ENCODE data around the gene IFNG.

IFNG gene

DNA sequence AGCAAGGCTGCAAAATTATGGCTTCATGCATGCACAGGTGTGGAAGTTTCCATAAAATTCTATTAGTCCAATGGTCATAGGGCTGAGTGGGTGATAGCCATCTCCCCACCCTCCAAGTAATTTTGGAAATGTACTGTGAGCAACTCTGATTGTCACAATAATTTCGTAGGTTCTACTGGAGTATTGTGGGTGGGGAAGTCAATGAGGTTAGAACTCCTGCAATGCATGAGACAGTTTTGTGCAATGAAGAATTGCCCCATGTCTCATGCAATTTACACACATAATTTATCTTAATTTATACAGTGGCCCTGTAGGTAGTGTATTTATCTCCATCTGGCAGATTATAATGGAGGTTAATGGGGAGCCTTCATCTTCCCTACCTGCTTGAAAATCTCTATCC lies 20.5 kb downstream of the IFNG start:
- Mint-ChIP-seq H3K27ac (peak overlapping the region; percentile 15), H3K27me3 (no peaks in the 10 kb centered on the region), H3K4me1 (peaks cover 43% of the 10 kb centered on the region), H3K36me3 (no peaks in the 10 kb centered on the region), H3K4me3 (no peak overlapping the region), H3K9me3 (no peaks in the 10 kb centered on the region)

DNA sequence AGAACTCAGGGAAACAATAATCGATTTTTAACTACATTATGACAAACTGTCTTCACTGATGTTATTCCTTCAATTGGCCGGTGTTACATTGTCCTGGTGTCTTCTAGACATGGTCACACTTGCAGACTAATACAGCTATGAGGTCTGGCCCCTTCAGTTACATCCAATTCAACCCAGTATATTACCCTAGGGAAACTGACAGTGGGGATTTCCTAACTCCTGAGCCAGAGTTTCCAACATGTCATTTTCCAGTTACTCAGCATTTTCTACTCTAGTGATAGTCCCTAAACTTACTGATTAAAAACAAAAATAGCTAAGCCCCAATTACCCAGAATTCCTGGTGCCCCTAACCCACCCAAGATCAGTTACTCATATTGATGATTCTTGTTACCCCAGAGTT lies 21.1 kb downstream of the IFNG start:
- peaks cover 5% of the 10 kb centered on the region for H3K9me3 Mint-ChIP-seq
- peak overlapping the region; percentile 15 for H3K4me3 Mint-ChIP-seq
- peaks cover 43% of the 10 kb centered on the region for H3K4me1 Mint-ChIP-seq
- H3K27me3 Mint-ChIP-seq, result no peaks in the 10 kb centered on the region
- H3K27ac Mint-ChIP-seq, result peak overlapping the region; percentile 76
- H3K36me3 Mint-ChIP-seq, result peaks cover 3% of the 10 kb centered on the region

DNA sequence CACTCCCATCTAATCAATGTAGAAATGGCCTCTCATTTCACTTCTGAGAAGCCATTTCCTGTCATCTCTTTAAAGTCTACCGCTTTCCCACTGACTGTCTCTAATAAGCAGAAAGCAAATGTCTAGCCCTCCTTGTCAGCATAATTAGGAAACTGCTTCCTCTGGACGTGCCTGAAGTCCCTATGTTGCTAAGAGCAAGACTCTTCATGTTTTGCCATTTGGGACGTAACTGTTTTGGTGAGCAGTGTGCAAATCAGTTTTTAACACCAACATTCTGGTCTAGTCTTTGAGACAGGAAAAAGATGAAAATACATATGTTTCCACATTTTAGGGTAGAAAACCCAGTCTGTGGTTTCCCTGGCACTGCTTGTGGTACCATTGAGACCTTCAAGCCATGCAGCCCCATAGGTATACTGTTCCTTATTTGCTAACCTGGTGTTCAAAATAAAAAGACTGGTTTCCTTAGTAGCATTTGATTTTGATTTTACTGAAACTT lies 22.2 kb downstream of the IFNG start:
- Mint-ChIP-seq H3K4me3 (peak overlapping the region; percentile 9), H3K27ac (peak overlapping the region; percentile 76), H3K9me3 (peaks cover 6% of the 10 kb centered on the region), H3K27me3 (no peaks in the 10 kb centered on the region), H3K4me1 (peaks cover 43% of the 10 kb centered on the region), H3K36me3 (peaks cover 3% of the 10 kb centered on the region)

DNA sequence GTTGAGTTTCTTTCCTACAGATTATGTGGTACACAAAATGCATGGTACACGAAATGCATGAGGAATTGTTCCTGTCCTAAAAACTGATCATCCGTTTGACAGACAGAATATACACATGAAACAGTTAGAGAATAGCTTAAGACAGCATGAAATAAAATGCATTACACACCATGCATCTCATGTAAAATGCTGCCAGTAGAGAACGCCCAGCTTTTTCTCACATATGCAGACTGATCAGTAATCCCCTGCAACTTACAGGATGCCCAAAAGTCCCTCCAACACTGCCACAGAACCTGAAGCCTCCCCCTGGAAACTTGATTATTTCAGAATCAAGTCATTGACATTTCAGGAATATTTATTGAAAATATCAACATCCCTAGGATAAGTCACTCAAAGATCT lies 24.0 kb downstream of the IFNG start:
- peaks cover 47% of the 10 kb centered on the region for H3K4me1 Mint-ChIP-seq

DNA sequence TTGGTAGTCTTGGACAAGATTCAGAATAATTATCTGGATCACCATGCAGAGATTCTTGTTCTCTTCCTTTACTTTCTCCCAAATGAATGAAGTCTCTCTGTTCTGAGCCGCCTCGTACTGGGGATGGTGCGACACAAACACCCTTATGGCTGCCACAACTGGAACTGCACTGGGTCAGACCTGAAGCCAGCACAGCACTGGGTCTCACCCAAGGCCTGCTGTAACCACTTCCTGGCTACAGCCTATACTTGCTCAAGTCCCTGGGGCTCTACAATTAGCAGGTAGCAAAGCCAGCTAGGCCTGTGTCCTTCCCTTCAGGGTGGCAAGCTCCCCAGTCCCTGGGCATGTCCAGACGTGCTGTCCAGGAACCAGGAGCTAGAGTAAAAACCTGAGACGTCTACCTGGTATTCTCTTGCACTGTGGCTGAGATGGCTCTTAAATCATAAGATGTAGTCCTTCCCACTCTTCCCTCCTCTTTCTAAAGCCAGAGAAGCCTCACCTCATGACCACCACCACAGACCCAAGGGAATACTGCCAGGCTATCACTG lies 27.6 kb downstream of the IFNG start:
- no peak overlapping the region for H3K27ac Mint-ChIP-seq
- H3K9me3 Mint-ChIP-seq, result peaks cover 30% of the 10 kb centered on the region
- H3K4me3 Mint-ChIP-seq, result no peak overlapping the region
- peaks cover 22% of the 10 kb centered on the region for H3K36me3 Mint-ChIP-seq
- H3K4me1 Mint-ChIP-seq, result peaks cover 19% of the 10 kb centered on the region
- H3K27me3 Mint-ChIP-seq, result no peaks in the 10 kb centered on the region

More for the DNA sequence above, 24.0 kb downstream of the IFNG start:
- Mint-ChIP-seq H3K9me3 (peaks cover 13% of the 10 kb centered on the region), H3K36me3 (peaks cover 10% of the 10 kb centered on the region), H3K27ac (no peak overlapping the region), H3K4me3 (no peak overlapping the region), H3K27me3 (no peaks in the 10 kb centered on the region)

DNA sequence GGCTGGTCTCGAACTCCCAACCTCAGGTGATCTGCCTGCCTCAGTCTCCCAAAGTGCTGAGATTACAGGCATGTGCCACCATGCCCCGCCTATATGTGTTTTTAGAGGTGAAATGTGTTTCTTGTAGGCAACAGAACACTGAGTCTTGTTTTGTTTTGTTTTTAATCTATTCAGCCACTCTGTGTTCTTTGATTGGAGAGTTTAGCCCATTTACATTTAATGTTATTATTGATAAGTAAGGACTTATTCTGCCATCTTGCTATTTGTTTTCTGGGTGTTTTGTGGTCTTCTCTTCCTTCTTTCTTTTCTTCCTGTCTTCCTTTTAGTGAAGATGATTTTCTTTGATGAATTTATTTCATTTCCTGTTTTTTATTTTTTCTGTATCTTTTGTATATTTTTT lies 29.6 kb downstream of the IFNG start:
- Mint-ChIP-seq H3K4me1 (peaks cover 10% of the 10 kb centered on the region), H3K9me3 (peaks cover 30% of the 10 kb centered on the region), H3K36me3 (peaks cover 22% of the 10 kb centered on the region), H3K27ac (peak overlapping the region; percentile 13), H3K27me3 (no peaks in the 10 kb centered on the region), H3K4me3 (no peak overlapping the region)

DNA sequence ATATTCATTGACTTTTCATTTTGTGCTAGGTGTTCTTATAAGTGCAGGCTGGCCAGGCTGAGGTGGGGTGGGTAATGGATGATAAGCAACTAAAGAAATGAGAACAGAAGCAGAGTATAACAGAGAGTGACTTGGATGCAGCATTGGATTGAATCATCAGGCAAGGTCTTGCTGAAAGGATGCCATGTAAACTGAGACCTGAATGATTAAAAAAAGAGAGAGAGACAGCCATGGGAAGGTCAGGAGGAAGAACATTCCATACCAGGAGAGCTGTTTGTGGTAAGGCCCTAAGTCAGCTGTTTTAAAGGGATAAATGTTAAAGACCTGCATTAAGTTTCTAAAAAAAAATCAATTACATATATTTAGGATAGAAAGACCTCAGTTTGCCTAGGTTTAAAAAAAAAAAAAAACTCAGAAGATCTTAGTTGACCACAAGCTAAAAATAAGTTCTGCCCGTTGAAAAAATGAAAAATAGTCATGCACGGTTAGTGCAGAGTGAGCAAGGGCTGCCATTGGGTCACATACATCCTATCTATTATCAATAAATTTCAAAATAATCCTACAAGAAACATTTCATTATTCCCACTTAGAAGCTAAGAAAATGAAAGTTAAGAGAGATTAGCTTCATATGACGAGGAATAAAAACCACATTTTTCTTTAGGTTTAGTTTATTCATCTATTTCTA lies 37.2 kb downstream of the IFNG start:
- Mint-ChIP-seq H3K27me3 (no peaks in the 10 kb centered on the region), H3K36me3 (peaks cover 2% of the 10 kb centered on the region), H3K4me1 (peaks cover 11% of the 10 kb centered on the region), H3K9me3 (no peaks in the 10 kb centered on the region), H3K4me3 (no peak overlapping the region), H3K27ac (no peak overlapping the region)

DNA sequence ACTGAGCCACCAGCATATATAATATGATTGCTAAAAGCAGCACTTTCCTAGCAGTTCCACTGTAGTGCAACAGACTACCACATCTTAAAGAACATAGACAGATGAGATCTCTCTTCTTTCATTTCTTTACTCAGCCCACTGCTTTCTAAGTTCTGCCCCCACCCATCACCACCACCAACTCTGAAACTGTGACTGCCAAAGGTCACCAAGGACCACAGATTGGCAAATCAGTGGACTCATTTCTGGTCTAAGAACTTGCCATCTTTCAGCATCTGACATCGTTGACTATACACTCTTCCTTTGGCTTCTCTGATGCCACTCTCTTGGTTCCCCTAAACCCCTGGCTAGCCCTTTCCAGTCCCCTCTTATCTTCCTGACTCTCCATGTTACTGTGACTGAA lies 38.4 kb downstream of the IFNG start:
- peaks cover 15% of the 10 kb centered on the region for H3K4me1 Mint-ChIP-seq
- H3K4me3 Mint-ChIP-seq, result no peak overlapping the region
- H3K36me3 Mint-ChIP-seq, result peaks cover 2% of the 10 kb centered on the region
- H3K9me3 Mint-ChIP-seq, result no peaks in the 10 kb centered on the region
- H3K27me3 Mint-ChIP-seq, result no peaks in the 10 kb centered on the region
- H3K27ac Mint-ChIP-seq, result no peak overlapping the region

DNA sequence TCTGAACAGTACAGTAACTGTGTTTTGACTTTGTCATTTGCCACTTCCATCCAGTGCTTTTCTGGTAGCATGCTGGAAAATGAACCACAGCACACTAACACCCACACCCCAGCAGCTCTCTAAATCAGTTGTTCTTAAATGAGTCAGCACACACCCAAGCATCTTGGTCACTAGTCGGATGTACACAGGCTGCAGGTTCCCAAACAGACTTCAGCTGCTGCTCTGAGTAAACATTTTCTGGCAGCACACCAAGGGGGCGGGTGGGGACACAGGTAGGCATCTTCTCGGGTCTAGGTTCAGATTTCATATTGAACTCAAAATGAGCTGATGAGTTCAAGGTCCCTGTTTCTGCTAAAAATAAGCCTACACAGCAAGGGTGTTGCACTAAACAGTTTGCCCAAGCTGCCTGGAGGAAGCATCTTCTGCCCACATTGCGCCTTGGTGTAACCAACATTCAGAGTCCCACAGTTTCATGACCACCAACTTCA lies 39.8 kb downstream of the IFNG start:
- Mint-ChIP-seq H3K36me3 (peaks cover 2% of the 10 kb centered on the region), H3K4me3 (no peak overlapping the region), H3K27ac (peak overlapping the region; percentile 25), H3K9me3 (no peaks in the 10 kb centered on the region), H3K27me3 (no peaks in the 10 kb centered on the region), H3K4me1 (peaks cover 15% of the 10 kb centered on the region)

DNA sequence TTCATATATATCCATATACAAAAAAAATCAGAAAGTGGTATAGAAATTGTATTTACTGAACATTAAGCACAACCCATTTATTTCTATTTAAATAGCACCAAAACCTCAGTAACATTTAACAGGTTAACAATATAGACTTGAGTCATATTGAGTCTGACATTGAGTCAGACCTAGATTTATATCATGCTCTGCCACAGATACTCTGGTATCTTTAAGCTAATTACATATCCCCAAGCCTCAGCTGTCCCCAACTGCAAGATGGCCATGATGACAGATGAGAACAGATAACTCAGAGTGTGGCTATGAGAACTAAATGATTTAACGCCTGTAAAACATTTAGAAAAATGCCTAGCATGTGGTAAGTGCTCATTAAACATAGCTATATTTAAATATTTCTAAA lies 40.3 kb downstream of the IFNG start:
- peaks cover 15% of the 10 kb centered on the region for H3K4me1 Mint-ChIP-seq
- no peak overlapping the region for H3K4me3 Mint-ChIP-seq
- H3K9me3 Mint-ChIP-seq, result no peaks in the 10 kb centered on the region
- no peaks in the 10 kb centered on the region for H3K36me3 Mint-ChIP-seq
- no peaks in the 10 kb centered on the region for H3K27me3 Mint-ChIP-seq
- H3K27ac Mint-ChIP-seq, result no peak overlapping the region

DNA sequence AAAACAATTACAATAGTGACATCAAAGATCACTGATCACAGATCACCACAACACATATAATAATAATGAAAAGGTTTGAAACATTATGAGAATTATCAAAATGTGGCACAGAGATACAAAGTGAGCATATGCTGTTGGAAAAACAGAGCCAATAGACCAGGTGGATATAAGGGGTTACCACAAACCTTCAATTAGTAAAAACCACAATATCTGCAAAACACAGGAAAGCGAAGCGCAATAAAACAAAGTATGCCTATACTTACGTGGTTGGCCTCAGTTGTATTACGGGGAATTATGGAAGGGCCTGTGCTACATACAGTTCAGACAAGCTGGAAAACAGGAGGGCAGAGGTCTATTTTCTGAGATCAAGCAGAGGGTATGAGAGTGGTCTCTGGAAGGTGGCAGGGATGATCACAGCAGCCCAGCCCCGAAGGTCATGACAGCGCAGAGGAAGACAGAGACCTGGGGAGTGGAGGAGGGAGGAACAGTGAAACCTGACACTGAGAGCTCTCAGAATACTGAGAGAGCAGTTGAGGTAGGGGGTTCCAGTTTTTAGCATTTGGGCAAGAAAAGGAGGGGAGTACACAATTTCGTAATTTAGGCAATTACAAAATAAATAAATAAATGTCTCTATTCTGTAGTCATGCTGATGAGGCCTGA lies 41.3 kb downstream of the IFNG start:
- Mint-ChIP-seq H3K4me3 (peak overlapping the region; percentile 59), H3K36me3 (no peaks in the 10 kb centered on the region), H3K27me3 (no peaks in the 10 kb centered on the region), H3K9me3 (no peaks in the 10 kb centered on the region), H3K27ac (peak overlapping the region; percentile 12), H3K4me1 (peaks cover 15% of the 10 kb centered on the region)

DNA sequence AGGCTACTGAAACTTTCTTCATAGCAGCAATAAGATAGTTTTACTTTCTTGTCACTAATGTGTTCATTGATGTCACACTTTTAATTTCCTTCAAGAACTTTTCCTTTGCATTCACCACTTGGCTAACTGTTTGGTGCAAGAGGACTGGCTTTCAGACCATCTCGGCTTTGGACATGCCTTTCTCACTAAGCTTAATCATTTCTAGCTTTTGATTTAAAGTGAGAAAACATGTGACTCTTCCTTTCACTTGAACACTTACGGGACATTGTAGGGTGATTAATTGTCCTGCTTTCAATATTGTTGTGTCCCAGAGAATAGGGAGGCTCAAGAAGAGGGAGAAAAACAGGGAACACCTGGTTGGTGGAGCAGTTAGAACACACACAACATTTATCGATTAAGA lies 41.9 kb downstream of the IFNG start:
- no peak overlapping the region for H3K27ac Mint-ChIP-seq
- no peaks in the 10 kb centered on the region for H3K9me3 Mint-ChIP-seq
- peaks cover 15% of the 10 kb centered on the region for H3K4me1 Mint-ChIP-seq
- H3K4me3 Mint-ChIP-seq, result peak overlapping the region; percentile 59
- H3K36me3 Mint-ChIP-seq, result no peaks in the 10 kb centered on the region
- H3K27me3 Mint-ChIP-seq, result no peaks in the 10 kb centered on the region

DNA sequence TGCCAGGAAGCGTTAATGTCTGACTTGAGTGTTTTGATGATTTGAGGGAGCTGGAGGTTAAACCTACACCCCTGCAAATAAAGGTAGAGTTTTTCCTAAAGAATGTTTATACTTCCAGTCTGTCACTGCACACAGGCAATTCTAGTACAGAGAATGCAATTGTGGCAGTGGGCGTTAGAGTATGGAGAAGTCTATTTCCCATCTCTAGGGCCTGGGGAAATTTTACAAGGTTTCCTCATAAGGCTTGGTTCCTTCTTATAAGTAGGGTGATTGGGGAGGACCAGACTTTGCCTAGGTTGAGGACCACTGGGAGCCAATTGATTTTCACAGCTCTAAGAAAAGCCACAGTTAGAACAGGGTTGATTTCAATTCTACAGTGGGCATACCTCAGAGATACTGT lies 44.3 kb downstream of the IFNG start:
- H3K27me3 Mint-ChIP-seq, result no peaks in the 10 kb centered on the region
- no peaks in the 10 kb centered on the region for H3K36me3 Mint-ChIP-seq
- no peak overlapping the region for H3K4me3 Mint-ChIP-seq
- no peak overlapping the region for H3K27ac Mint-ChIP-seq
- peaks cover 15% of the 10 kb centered on the region for H3K4me1 Mint-ChIP-seq
- H3K9me3 Mint-ChIP-seq, result no peaks in the 10 kb centered on the region

DNA sequence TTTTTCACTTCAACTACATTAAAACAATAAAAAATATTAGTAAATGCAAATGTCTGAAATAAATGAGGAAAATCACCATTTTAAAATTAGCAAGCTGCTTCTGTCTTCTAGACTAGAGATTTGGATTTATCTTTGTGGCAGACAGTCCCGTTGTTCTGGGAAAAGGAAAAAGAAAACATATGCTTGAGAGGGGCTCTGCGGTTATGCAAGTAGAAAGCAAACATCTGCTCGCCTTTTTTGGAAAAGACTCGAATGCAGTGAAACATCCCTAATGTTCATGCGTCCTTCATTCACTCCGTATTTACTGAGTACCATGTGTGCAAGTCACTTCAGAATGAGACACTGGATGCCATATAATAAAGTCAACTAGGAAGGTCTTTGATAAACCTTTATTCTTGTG lies 44.9 kb downstream of the IFNG start:
- H3K9me3 Mint-ChIP-seq, result no peaks in the 10 kb centered on the region
- H3K27me3 Mint-ChIP-seq, result no peaks in the 10 kb centered on the region
- peaks cover 15% of the 10 kb centered on the region for H3K4me1 Mint-ChIP-seq
- H3K27ac Mint-ChIP-seq, result no peak overlapping the region
- H3K36me3 Mint-ChIP-seq, result no peaks in the 10 kb centered on the region
- no peak overlapping the region for H3K4me3 Mint-ChIP-seq

DNA sequence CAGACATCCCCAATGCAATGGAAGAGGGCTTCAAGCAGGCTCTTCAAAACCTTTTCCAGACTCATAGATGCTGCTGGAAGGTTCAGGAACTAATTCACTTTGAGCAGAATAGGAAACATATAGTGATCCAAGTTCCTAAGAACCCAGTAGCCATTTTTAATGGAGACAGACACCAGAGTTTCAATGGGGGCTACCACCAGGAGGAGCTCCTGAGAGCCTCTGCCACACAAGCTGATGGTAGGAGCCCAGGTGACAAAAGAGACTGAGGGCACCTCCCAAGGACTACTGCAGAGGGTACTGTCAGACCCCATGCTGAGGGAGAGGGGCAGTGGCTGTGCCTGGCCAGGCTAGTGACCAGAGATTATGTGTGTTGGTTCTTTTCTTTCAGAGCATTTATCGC lies 45.9 kb downstream of the IFNG start:
- H3K27ac Mint-ChIP-seq, result no peak overlapping the region
- no peak overlapping the region for H3K4me3 Mint-ChIP-seq
- peaks cover 15% of the 10 kb centered on the region for H3K4me1 Mint-ChIP-seq
- H3K9me3 Mint-ChIP-seq, result no peaks in the 10 kb centered on the region
- no peaks in the 10 kb centered on the region for H3K36me3 Mint-ChIP-seq
- no peaks in the 10 kb centered on the region for H3K27me3 Mint-ChIP-seq

DNA sequence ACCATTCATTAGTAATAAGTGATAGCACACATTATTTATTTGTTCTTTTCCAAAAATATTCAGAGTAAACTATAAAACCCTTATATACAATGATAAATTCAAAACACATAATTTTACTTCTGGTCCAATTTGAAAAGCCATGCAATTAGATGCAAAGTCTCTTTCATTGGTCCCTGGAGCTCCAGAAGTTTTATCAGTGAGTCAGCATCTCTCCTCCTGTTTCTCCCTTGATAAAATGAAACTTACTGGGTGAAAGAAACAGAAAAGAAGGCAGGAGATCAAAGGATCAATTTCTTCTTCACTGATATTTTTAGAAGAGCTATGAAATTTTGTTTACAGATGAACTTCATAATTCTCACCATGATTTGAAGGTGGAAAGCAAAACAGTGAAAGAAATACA lies 47.5 kb downstream of the IFNG start:
- Mint-ChIP-seq H3K27me3 (no peaks in the 10 kb centered on the region), H3K27ac (no peak overlapping the region), H3K4me3 (no peak overlapping the region), H3K9me3 (no peaks in the 10 kb centered on the region), H3K4me1 (no peaks in the 10 kb centered on the region), H3K36me3 (no peaks in the 10 kb centered on the region)
